ENCODE results near the gene PLCXD3. TPM values are rescaled to one million over a fixed set of nuclear protein-coding genes. Genes with fewer than 3 reads are reported as not detected.

The PLCXD3 gene
- total and polyA plus RNA-seq, 8 donors: 0.07 to 4.8 (median 0.12) TPM

DNA sequence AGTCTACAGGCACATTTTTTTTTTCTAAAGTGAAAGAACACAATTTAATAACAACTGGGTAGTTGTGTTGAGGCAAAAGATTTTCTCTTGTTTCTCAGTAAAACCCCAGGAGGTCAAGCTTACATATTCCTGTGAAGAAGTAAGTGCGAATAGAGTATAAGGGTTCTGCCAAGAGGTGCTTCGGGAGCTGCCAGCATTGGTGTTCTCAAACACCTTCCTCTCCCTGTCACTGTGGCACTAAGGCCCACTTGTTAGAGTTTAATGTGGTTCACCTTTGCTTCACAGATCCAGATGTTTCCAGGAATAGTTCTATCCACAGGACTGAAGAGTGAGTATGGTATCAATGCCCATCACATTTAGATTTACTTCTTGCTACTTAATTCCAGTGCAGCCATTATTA is 205.3 kb downstream of the PLCXD3 start:
- intact Hi-C loops (cut with DNase I): no loop called here
- no peaks in the 10 kb centered on the region for H3K36me3 ChIP-seq
- TF ChIP-seq, protein P1, sequence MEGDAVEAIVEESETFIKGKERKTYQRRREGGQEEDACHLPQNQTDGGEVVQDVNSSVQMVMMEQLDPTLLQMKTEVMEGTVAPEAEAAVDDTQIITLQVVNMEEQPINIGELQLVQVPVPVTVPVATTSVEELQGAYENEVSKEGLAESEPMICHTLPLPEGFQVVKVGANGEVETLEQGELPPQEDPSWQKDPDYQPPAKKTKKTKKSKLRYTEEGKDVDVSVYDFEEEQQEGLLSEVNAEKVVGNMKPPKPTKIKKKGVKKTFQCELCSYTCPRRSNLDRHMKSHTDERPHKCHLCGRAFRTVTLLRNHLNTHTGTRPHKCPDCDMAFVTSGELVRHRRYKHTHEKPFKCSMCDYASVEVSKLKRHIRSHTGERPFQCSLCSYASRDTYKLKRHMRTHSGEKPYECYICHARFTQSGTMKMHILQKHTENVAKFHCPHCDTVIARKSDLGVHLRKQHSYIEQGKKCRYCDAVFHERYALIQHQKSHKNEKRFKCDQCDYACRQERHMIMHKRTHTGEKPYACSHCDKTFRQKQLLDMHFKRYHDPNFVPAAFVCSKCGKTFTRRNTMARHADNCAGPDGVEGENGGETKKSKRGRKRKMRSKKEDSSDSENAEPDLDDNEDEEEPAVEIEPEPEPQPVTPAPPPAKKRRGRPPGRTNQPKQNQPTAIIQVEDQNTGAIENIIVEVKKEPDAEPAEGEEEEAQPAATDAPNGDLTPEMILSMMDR (IDR thresholded peaks at IDR 0.05): no peak

DNA sequence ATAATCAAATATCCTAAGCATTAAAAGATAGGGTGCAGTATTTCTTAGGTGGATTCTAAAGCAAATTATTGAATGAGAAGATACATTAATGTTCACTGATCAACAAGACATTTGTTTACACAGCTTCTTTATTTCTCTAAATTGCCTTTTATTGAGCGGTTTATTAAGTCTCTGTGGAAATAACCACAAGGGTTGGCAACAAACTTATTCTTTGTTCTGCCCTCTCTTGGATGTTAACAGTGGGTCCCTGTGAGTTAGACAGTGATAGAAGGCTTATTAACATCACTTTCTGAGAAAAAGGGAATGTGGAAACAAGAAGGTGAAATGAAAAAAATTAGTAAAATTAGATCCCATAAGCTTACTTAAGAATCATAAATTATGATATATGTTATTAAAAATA is 214.3 kb downstream of the PLCXD3 start:
- H3K9me3 ChIP-seq: peaks cover 0 to under 1% of the 10 kb centered on the region in 2 donors
- intact Hi-C loops (cut with DNase I): no loop called here
- H3K4me1 ChIP-seq: no peaks in the 10 kb centered on the region
- H3K4me3 ChIP-seq: no peak overlapping the region
- ATAC-seq (no peak), DNase-seq (no peak)
- H3K27ac ChIP-seq: no peak overlapping the region
- TF ChIP-seq, protein P1 (IDR thresholded peaks at IDR 0.05): no peak
- H3K27me3 ChIP-seq: no peaks in the 10 kb centered on the region
- no peaks in the 10 kb centered on the region for H3K36me3 ChIP-seq

More for the DNA sequence above, 205.3 kb downstream of the PLCXD3 start:
- Histone ChIP-seq H3K27me3 (no peaks in the 10 kb centered on the region), H3K4me1 (no peaks in the 10 kb centered on the region), H3K4me3 (no peak overlapping the region), H3K9me3 (no peaks in the 10 kb centered on the region), H3K27ac (no peak overlapping the region)
- ATAC-seq (no peak), DNase-seq (no peak)

DNA sequence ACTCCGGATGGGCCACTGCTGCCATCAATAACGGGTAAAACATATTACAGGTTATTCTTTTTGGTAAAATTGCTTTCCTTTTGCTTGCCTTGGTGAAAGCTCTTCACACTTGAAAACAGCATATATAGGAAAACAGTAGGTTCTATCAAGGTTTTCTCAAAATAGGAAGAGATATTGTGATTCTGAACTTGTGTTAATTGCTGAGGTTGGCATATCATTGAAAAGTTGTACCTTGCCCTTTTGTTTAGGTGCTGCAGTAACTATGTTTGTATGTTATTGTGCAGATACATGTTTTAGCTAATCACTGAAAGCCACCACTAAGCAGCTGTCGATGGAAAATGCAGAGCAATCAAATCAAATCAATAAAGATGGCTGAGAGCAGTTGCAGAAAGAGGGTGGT is 219.1 kb downstream of the PLCXD3 start:
- H3K9me3 ChIP-seq: peaks cover 0 to 6% of the 10 kb centered on the region in 2 donors
- intact Hi-C loops (cut with DNase I): no loop called here
- no peaks in the 10 kb centered on the region for H3K4me1 ChIP-seq
- DNase-seq: no peak
- no peak for ATAC-seq
- no peak overlapping the region for H3K27ac ChIP-seq
- H3K4me3 ChIP-seq: no peak overlapping the region
- H3K36me3 ChIP-seq: no peaks in the 10 kb centered on the region
- H3K27me3 ChIP-seq: no peaks in the 10 kb centered on the region
- TF ChIP-seq, protein P1 (IDR thresholded peaks at IDR 0.05): no peak

GRCh38 chr5:41290810-41291209 is 219.6 kb downstream of the PLCXD3 start:
- TF ChIP-seq, protein P1 (IDR thresholded peaks at IDR 0.05): no peak
- DNase-seq (peak in 1 of 4 donors; percentile 34), ATAC-seq (no peak)
- H3K4me3 ChIP-seq: no peak overlapping the region
- no peak overlapping the region for H3K27ac ChIP-seq
- H3K9me3 ChIP-seq: peaks cover 0 to 6% of the 10 kb centered on the region in 2 donors
- H3K36me3 ChIP-seq: no peaks in the 10 kb centered on the region
- no peaks in the 10 kb centered on the region for H3K4me1 ChIP-seq
- intact Hi-C loops (cut with DNase I): no loop called here
- H3K27me3 ChIP-seq: no peaks in the 10 kb centered on the region

- intact Hi-C loops (cut with DNase I): no loop called here
- Histone ChIP-seq H3K27me3 (no peaks in the 10 kb centered on the region), H3K4me1 (no peaks in the 10 kb centered on the region), H3K4me3 (no peak overlapping the region), H3K9me3 (peaks cover 0 to 6% of the 10 kb centered on the region in 2 donors), H3K27ac (no peak overlapping the region), H3K36me3 (no peaks in the 10 kb centered on the region)
- ATAC-seq: no peak
- TF ChIP-seq, protein P1 (IDR thresholded peaks at IDR 0.05): no peak
- DNase-seq: peak in 1 of 4 donors; percentile 46
Observed at GRCh38 chr5:41289970-41290464, 220.4 kb downstream of the PLCXD3 start.
